Activated T-cell treated with anti-CD3 and anti-CD28 coated beads for 1 hour (primary cell): ENCODE data around the gene SNX25.
"Not testable (repeated sequence)": the region's sequence is repeated elsewhere in the genome, so short reads cannot be mapped to it uniquely, and the experiment has no call there.

Experiments
- DNase-seq: peaks from one replicate; pipeline ENCODE4 v3.0.0-alpha.2; 2020; ENCODE audit warnings: low read depth

The SNX25 gene

GRCh38 chr4:185209031-185209851 lies at the start of gene SNX25:
SNX25 (plus strand) TSS chr4:185209598; CDS start chr4:185209827, 229 bp downstream.
- peak; percentile 76 for DNase-seq

- DNase-seq: no peak
Observed at GRCh38 chr4:185165605-185166063, 43.8 kb upstream of the SNX25 start.

DNA sequence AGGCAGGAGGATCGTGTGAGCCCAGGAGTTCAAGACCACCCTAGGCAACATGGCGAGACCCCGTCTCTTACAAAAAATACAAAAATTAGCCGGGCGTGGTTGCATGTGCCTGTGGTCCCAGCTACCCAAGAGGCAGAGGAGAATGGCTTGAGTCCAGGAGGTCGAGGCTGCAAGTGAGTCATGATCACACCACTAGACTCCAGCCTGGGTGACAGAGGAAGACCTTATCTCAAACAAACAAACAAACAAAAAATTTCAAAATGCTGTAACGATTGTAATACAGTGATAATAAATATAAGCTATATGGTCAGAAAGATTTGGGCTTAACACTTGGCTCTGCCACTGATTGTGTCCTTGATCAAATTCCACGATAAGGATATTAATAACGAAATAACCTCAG lies 42.2 kb upstream of the SNX25 start:
- no peak for DNase-seq

DNA sequence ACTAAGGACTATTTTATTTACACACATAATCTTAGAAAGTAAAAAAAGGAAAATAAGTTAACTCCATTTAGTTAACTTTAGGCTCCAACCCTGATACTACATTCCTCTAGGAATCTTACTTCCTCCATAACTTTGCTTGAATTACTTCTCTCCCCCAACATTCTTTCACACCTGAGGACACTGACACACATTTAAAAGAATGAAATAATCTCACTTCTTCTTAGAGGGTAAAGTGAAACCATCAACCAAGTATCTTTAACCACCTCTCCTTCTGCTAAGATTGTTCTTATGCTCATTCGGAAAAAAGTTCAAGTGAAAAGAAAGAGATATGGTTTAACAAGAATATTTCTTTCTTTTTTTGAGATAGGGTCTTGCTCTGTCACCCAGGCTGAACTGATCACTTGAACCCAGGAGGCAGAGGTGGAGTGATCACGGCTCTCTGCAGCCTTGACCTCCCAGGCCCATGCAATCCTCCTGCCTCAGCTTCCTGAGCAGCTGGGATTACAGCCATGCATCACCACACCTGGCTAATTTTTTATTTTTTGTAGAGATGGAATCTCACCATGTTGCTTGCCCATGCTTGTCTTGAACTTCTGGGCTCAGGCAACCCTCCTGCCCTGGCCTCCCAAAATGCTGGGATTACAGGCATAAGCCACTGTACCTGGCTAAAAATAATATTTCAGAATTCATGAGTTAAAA lies 37.9 kb upstream of the SNX25 start:
- DNase-seq: no peak

DNA sequence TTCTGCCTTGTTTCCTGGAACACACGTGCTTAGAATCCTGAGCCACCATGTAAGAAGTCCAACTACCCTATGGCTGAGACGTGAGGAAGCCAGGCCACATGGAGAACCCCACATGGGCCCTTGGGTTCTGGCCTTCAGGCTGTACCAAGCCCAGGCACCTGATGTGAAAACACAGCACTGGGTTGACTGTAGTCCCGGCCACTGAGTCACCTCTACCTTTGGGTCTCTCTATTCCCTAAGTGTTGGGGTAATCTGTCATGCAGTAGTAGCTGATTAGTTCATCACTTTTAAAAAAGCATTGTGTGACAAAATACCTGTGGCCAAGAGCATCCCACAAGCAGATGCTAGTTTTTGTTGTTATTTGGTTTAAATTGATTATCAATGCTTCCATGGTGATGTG lies 29.9 kb upstream of the SNX25 start:
- DNase-seq: no peak

- DNase-seq: no peak
Observed at GRCh38 chr4:185182239-185182638, 27.2 kb upstream of the SNX25 start.

GRCh38 chr4:185183622-185184281 lies 25.6 kb upstream of the SNX25 start:
- DNase-seq: peak; percentile 75

GRCh38 chr4:185186769-185187168 lies 22.6 kb upstream of the SNX25 start:
- DNase-seq: no peak

- no peak for DNase-seq
Observed at GRCh38 chr4:185189606-185190305, 19.6 kb upstream of the SNX25 start.

- DNase-seq: no peak
Observed at GRCh38 chr4:185190306-185190856, 19.0 kb upstream of the SNX25 start.

- no peak for DNase-seq
Observed at GRCh38 chr4:185192059-185192458, 17.3 kb upstream of the SNX25 start.

GRCh38 chr4:185194924-185195888 lies 14.2 kb upstream of the SNX25 start:
- DNase-seq: no peak

- DNase-seq: no peak
Observed at GRCh38 chr4:185196437-185196836, 13.0 kb upstream of the SNX25 start.

DNA sequence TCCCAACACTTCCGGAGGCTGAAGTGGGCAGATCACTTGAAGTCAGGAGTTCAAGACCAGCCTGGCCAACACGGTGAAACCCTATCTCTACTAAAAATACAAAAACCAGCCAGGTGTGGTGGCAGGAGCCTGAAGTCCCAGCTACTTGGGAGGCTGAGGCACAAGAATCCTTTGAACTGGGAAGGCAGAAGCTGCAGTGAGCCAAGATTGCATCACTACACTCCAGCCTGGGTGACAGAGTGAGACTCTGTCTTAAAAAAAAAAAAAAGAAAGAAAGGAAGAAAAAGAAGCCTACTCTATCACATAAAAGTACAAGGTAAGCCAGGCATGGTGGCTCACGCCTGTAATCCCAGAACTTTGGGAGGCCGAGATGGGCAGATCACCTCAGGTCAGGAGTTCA lies 11.2 kb upstream of the SNX25 start:
- not testable (repeated sequence) for DNase-seq

GRCh38 chr4:185201977-185202962 lies 7.1 kb upstream of the SNX25 start:
- DNase-seq: peak; percentile 15

GRCh38 chr4:185202984-185203485 lies 6.4 kb upstream of the SNX25 start:
- DNase-seq: no peak

- peak; percentile 74 for DNase-seq
Observed at GRCh38 chr4:185203486-185204237, 5.7 kb upstream of the SNX25 start, which contains the start of gene CFAP97. CFAP97 (minus strand) TSS chr4:185204000; CDS start chr4:185191196, 12,804 bp downstream.

GRCh38 chr4:185204238-185204910 lies 5.0 kb upstream of the SNX25 start:
- no peak for DNase-seq
